CD14-positive monocyte (primary cell): ENCODE data around the gene ZNF598. TPM values are rescaled to one million over a fixed set of nuclear protein-coding genes. Genes with fewer than 3 reads are reported as not detected.

Experiments
- DNase-seq, 3 donors: peaks; one replicate each; pipeline ENCODE4 v3.0.0-alpha.2; 2011 to 2022
- H2AFZ ChIP-seq: 2 replicates; pipeline ENCODE4 v1.6.0; 2012; ENCODE audit warnings: mild to moderate bottlenecking, low read depth, low read length, inconsistent platforms; ENCODE audit not compliant: insufficient read depth, poor library complexity, severe bottlenecking
- H3K27ac ChIP-seq, 2 donors: 1 replicate in 1 of 2; 2 replicates in 1 of 2; pipeline ENCODE4 v1.5.1; 2012 to 2013; ENCODE audit warnings: low read length in 2 of 2, control low read depth in 1 of 2, inconsistent platforms in 1 of 2, low read depth in 1 of 2, mild to moderate bottlenecking in 1 of 2
- H3K27me3 ChIP-seq, 2 donors: one replicate each; pipeline versions ENCODE4 v1.6.0 to v1.6.1; 2011 to 2013; ENCODE audit warnings: low read length in 2 of 2; ENCODE audit not compliant: control insufficient read depth in 2 of 2, insufficient read depth in 2 of 2
- H3K36me3 ChIP-seq, 2 donors: replicated peaks in 1 of 2; 1 replicate in 1 of 2; 2 replicates in 1 of 2; pipeline versions ENCODE4 v1.5.1 to v1.6.1; 2012 to 2013; ENCODE audit warnings: low read length in 2 of 2, control low read depth in 1 of 2, inconsistent platforms in 1 of 2, mild to moderate bottlenecking in 1 of 2; ENCODE audit not compliant: insufficient read depth in 2 of 2, control insufficient read depth in 1 of 2
- H3K4me1 ChIP-seq, 2 donors: 1 replicate in 1 of 2; 2 replicates in 1 of 2; pipeline versions ENCODE4 v1.5.1 to v1.6.1; 2012 to 2013; ENCODE audit warnings: low read length in 2 of 2, control low read depth in 1 of 2, inconsistent platforms in 1 of 2, mild to moderate bottlenecking in 1 of 2, moderate library complexity in 1 of 2; ENCODE audit not compliant: insufficient read depth in 2 of 2, control insufficient read depth in 1 of 2
- H3K4me2 ChIP-seq: replicated peaks from 2 replicates; pipeline ENCODE3; 2012; ENCODE audit warnings: low read length, moderate library complexity, mild to moderate bottlenecking; ENCODE audit not compliant: poor library complexity, severe bottlenecking; ENCODE audit errors: extremely low read depth
- H3K4me3 ChIP-seq, 3 experiments: fragments of 200-600 bp in 1 of 3; sonication (generic) in 1 of 3; replicated peaks in 1 of 3; 1 replicate in 2 of 3; 2 replicates in 1 of 3; pipeline ENCODE4 v1.5.1; 2011 to 2013; ENCODE audit warnings: low read length in 3 of 3, mild to moderate bottlenecking in 3 of 3, control low read depth in 2 of 3, low read depth in 2 of 3, inconsistent platforms in 1 of 3, moderate library complexity in 1 of 3
- H3K79me2 ChIP-seq: 2 replicates; pipeline ENCODE4 v1.6.0; 2012; ENCODE audit warnings: mild to moderate bottlenecking, control low read depth, inconsistent platforms, low read length, moderate library complexity; ENCODE audit not compliant: insufficient read depth
- H3K9ac ChIP-seq: 2 replicates; pipeline ENCODE4 v1.6.0; 2017; ENCODE audit warnings: low read length, mild to moderate bottlenecking; ENCODE audit not compliant: insufficient read depth, poor library complexity, severe bottlenecking
- H3K9me3 ChIP-seq, 2 donors: replicated peaks in 1 of 2; 1 replicate in 1 of 2; 2 replicates in 1 of 2; pipeline versions ENCODE4 v1.5.1 to v1.6.1; 2012 to 2013; ENCODE audit warnings: low read length in 2 of 2, control low read depth in 1 of 2; ENCODE audit not compliant: control insufficient read depth in 1 of 2, insufficient read depth in 1 of 2
- H4K20me1 ChIP-seq: 2 replicates; pipeline ENCODE4 v1.6.0; 2012; ENCODE audit warnings: mild to moderate bottlenecking, low read length, control low read depth, moderate library complexity; ENCODE audit not compliant: insufficient read depth
- H3K27ac Mint-ChIP-seq, 7 donors: one replicate each; pipeline ENCODE4 v1.8.0; 2020; ENCODE audit warnings: mild to moderate bottlenecking in 7 of 7, mixed read lengths in 7 of 7, moderate library complexity in 6 of 7, inconsistent platforms in 2 of 7
- H3K27me3 Mint-ChIP-seq, 3 donors: one replicate each; pipeline ENCODE4 v1.8.0; 2021 to 2022; ENCODE audit warnings: low read depth in 3 of 3, mild to moderate bottlenecking in 3 of 3, mixed read lengths in 3 of 3, moderate library complexity in 3 of 3, inconsistent platforms in 1 of 3
- H3K36me3 Mint-ChIP-seq, 2 donors: one replicate each; pipeline ENCODE4 v1.8.0; 2020; ENCODE audit warnings: mixed read lengths in 2 of 2, inconsistent platforms in 1 of 2, mild to moderate bottlenecking in 1 of 2
- H3K4me1 Mint-ChIP-seq: one replicate; pipeline ENCODE4 v1.8.0; 2020; ENCODE audit warnings: mild to moderate bottlenecking, mixed read lengths
- H3K4me3 Mint-ChIP-seq, 2 donors: one replicate each; pipeline ENCODE4 v1.8.0; 2020; ENCODE audit warnings: mild to moderate bottlenecking in 2 of 2, mixed read lengths in 2 of 2, moderate library complexity in 1 of 2
- H3K9me3 Mint-ChIP-seq, 7 donors: one replicate each; pipeline ENCODE4 v1.8.0; 2020 to 2022; ENCODE audit warnings: mixed read lengths in 7 of 7, mild to moderate bottlenecking in 6 of 7, moderate library complexity in 6 of 7, inconsistent platforms in 2 of 7
- CTCF ChIP-seq: fragments of 200-600 bp; IDR thresholded peaks from one replicate; pipeline ENCODE4 v1.8.0; 2022; ENCODE audit warnings: antibody characterized with exemption, mild to moderate bottlenecking
- WGBS: methylation state at CpG from one replicate; pipeline ENCODE4 v1.1.5; 2013; ENCODE audit warnings: missing lambda C conversion rate; ENCODE audit not compliant: insufficient coverage; 5-methylcytosine and 5-hydroxymethylcytosine counted together
- intact Hi-C, 2 donors: fragments of 100-400 bp; cut with micrococcal nuclease; formaldehyde crosslinking; loops; one replicate each; pipeline versions ENCODE4 v1.15.0 to v1.15.1; 2023
- polyA minus RNA-seq: library from RNA; depleted of rRNA, polyadenylated mRNA; stranded (reverse); fragments of >200 nt; gene quantifications from 2 replicates; pipeline ENCODE4 v1.2.3, GENCODE V29; 2012
- polyA plus RNA-seq, 3 donors: library from polyadenylated mRNA; depleted of rRNA in 1 of 3; unstranded in 2 of 3; stranded (reverse) in 1 of 3; fragments of 300-500 nt in 2 of 3; fragments of >200 nt in 1 of 3; fragmentation: Illumina TruSeq in 2 of 3; gene quantifications; 1 replicate in 2 of 3; 2 replicates in 1 of 3; pipeline ENCODE4 v1.2.3, GENCODE V29; 2012 to 2021
- total RNA-seq, 12 experiments: library from RNA in 1 of 12; stranded (reverse) in 1 of 12; fragments of 120-200 nt in 1 of 12; gene quantifications; one replicate each; pipeline ENCODE4 v1.2.4 and lab custom pipeline; 2013 to 2026; ENCODE audit warnings: mixed read lengths in 6 of 12, inconsistent platforms in 1 of 12

Gene ZNF598
- total RNA-seq (2013) = 5.5 TPM
- polyA plus RNA-seq (10 to 100 TPM in 1 of 3 donors, 1 to 10 TPM in 2; 1.4 to 42.1 (median 1.5) TPM), polyA minus RNA-seq (17.2 and 17.3 TPM in 2 replicates), total RNA-seq (lab: John Stamatoyannopoulos, UW) (12.0 to 41.3 (median 28.4) reads per million in 11 experiments)

GRCh38 chr16:2009791-2010510 lies at the start of gene ZNF598:
Gene ZNF598, minus strand, starts transcription at chr16:2009821.
- H3K27me3 ChIP-seq = no peaks in the 10 kb centered on the region
- Mint-ChIP-seq H3K36me3 (peaks cover 4 to 7% of the 10 kb centered on the region in 2 donors), H3K27ac (peak within 1 kb of the TSS; percentile 95 to 98 (median 97)), H3K27me3 (peaks cover 0 to 1% (median 0%) of the 10 kb centered on the region in 3 donors), H3K4me3 (peak within 1 kb of the TSS; percentile 84 to 92), H3K4me1 (peaks cover 43% of the 10 kb centered on the region), H3K9me3 (peaks cover 0 to 2% (median 0%) of the 10 kb centered on the region in 7 donors)
- H4K20me1 ChIP-seq = peaks cover 38% of the 10 kb centered on the region
- peaks cover 34 to 56% of the 10 kb centered on the region in 2 donors for H3K4me1 ChIP-seq
- peak within 1 kb of the TSS; percentile 94 for H3K4me2 ChIP-seq
- peaks cover 44% of the 10 kb centered on the region for H3K79me2 ChIP-seq
- DNase-seq = peak; percentile 81 to 86 (median 85)
- peak within 1 kb of the TSS; percentile 80 to 88 for H3K27ac ChIP-seq
- intact Hi-C loops = loop anchor here (5.0 to 10.0 kb wide), 4 partner anchors 37 to 245 kb away; partner anchors contain the start of genes ECI1 (in 1 of the 2), NTHL1 (in 1 of the 2) and TSC2 (in 1 of the 2)
- 1% methylated on average over 52 of the region's 52 CpGs for WGBS
- no peak for TF ChIP-seq CTCF
- H3K9ac ChIP-seq = peak within 1 kb of the TSS; percentile 91
- peak within 1 kb of the TSS; percentile 75 for H2AFZ ChIP-seq
- H3K9me3 ChIP-seq = no peaks in the 10 kb centered on the region
- H3K4me3 ChIP-seq = peak within 1 kb of the TSS; percentile 59 to 85 (median 63)
- H3K36me3 ChIP-seq = peaks cover 0 to 2% of the 10 kb centered on the region in 2 donors

- Mint-ChIP-seq H3K4me1 (no peaks in the 10 kb centered on the region), H3K36me3 (peaks cover 61 to 85% of the 10 kb centered on the region in 2 donors), H3K9me3 (no peaks in the 10 kb centered on the region), H3K4me3 (no peak overlapping the region), H3K27me3 (peaks cover 0 to 1% (median 0%) of the 10 kb centered on the region in 3 donors), H3K27ac (no peak overlapping the region)
- no peak overlapping the region for H3K27ac ChIP-seq
- no peaks in the 10 kb centered on the region for H3K27me3 ChIP-seq
- DNase-seq = no peak
- no peak overlapping the region for H3K4me2 ChIP-seq
- 100% methylated on average over 2 of the region's 10 CpGs for WGBS
- H3K9ac ChIP-seq = no peak overlapping the region
- no peaks in the 10 kb centered on the region for H3K79me2 ChIP-seq
- H3K4me3 ChIP-seq = no peak overlapping the region
- TF ChIP-seq CTCF = no peak
- peaks cover 70 to 91% of the 10 kb centered on the region in 2 donors for H3K36me3 ChIP-seq
- H3K9me3 ChIP-seq = no peaks in the 10 kb centered on the region
- no peaks in the 10 kb centered on the region for H3K4me1 ChIP-seq
- H4K20me1 ChIP-seq = no peaks in the 10 kb centered on the region
- intact Hi-C loops = no loop called here
- H2AFZ ChIP-seq = no peak overlapping the region
Observed at GRCh38 chr16:2058872-2059271, 49.3 kb upstream of the ZNF598 start.
